ENCODE measurements around the gene HDAC9.

HDAC9 gene

GRCh38 chr7:18786196-18786727 lies 290.7 kb downstream of the HDAC9 start:
- DNase-seq (ENCODE audit: low read depth in 3 of 3): no peak

GRCh38 chr7:18786796-18787195 lies 291.2 kb downstream of the HDAC9 start:
- no peak for DNase-seq (ENCODE audit: low read depth in 3 of 3)

GRCh38 chr7:18788026-18788425 lies 292.5 kb downstream of the HDAC9 start:
- DNase-seq (ENCODE audit: low read depth in 3 of 3): no peak

- no peak for DNase-seq (ENCODE audit: low read depth in 3 of 3)
Observed at GRCh38 chr7:18792871-18793595, 297.5 kb downstream of the HDAC9 start.

- no peak for DNase-seq (ENCODE audit: low read depth in 3 of 3)
Observed at GRCh38 chr7:18796216-18796615, 300.7 kb downstream of the HDAC9 start.

- no peak for DNase-seq (ENCODE audit: low read depth in 3 of 3)
Observed at GRCh38 chr7:18798088-18798906, 302.7 kb downstream of the HDAC9 start.

- no peak for DNase-seq (ENCODE audit: low read depth in 3 of 3)
Observed at GRCh38 chr7:18799899-18800298, 304.4 kb downstream of the HDAC9 start.

GRCh38 chr7:18803923-18804322 lies 308.4 kb downstream of the HDAC9 start:
- DNase-seq (ENCODE audit: low read depth in 3 of 3): no peak

- no peak for DNase-seq (ENCODE audit: low read depth in 3 of 3)
Observed at GRCh38 chr7:18806177-18806576, 310.6 kb downstream of the HDAC9 start.

- no peak for DNase-seq (ENCODE audit: low read depth in 3 of 3)
Observed at GRCh38 chr7:18808026-18808425, 312.5 kb downstream of the HDAC9 start.

GRCh38 chr7:18815261-18815960 lies 319.9 kb downstream of the HDAC9 start:
- DNase-seq (ENCODE audit: low read depth in 3 of 3): no peak

- no peak for DNase-seq (ENCODE audit: low read depth in 3 of 3)
Observed at GRCh38 chr7:18820981-18821380, 325.4 kb downstream of the HDAC9 start.

GRCh38 chr7:18821554-18821953 lies 326.0 kb downstream of the HDAC9 start:
- no peak for DNase-seq (ENCODE audit: low read depth in 3 of 3)

GRCh38 chr7:18824157-18824556 lies 328.6 kb downstream of the HDAC9 start:
- DNase-seq (ENCODE audit: low read depth in 3 of 3): no peak

GRCh38 chr7:18828260-18828993 lies 332.9 kb downstream of the HDAC9 start:
- no peak for DNase-seq (ENCODE audit: low read depth in 3 of 3)

GRCh38 chr7:18828994-18829857 lies 333.7 kb downstream of the HDAC9 start:
- no peak for DNase-seq (ENCODE audit: low read depth in 3 of 3)

GRCh38 chr7:18829858-18830285 lies 334.3 kb downstream of the HDAC9 start:
- DNase-seq (ENCODE audit: low read depth in 3 of 3): no peak

GRCh38 chr7:18831419-18831818 lies 335.9 kb downstream of the HDAC9 start:
- DNase-seq (ENCODE audit: low read depth in 3 of 3): no peak

GRCh38 chr7:18831943-18832342 lies 336.4 kb downstream of the HDAC9 start:
- no peak for DNase-seq (ENCODE audit: low read depth in 3 of 3)

- DNase-seq (ENCODE audit: low read depth in 3 of 3): no peak
Observed at GRCh38 chr7:18834577-18834976, 339.0 kb downstream of the HDAC9 start.
